GM10248 (cell line): ENCODE data around the gene ARHGAP23.
"Not testable (repeated sequence)": the region's sequence is repeated elsewhere in the genome, so short reads cannot be mapped to it uniquely, and the experiment has no call there.

ENCODE experiments used
- CTCF ChIA-PET: fragments of 300-600 bp; sonication (Branson Sonifier 250); formaldehyde crosslinking; extraction: SDS; loops from one replicate; lab custom pipeline; 2021; ENCODE audit warnings: antibody characterized with exemption; lab: Yijun Ruan, JAX
- POLR2A ChIA-PET: fragments of 350-650 bp; sonication (Branson Sonifier 250); formaldehyde crosslinking; extraction: SDS; loops from one replicate; lab custom pipeline; 2020; ENCODE audit warnings: antibody characterized with exemption; lab: Yijun Ruan, JAX
- DNase-seq: peaks from one replicate; pipeline ENCODE4 v3.0.0; 2012; ENCODE audit errors: extremely low spot score
- TF ChIP-seq, protein P1 (sequence below): IDR thresholded peaks from 2 replicates; pipeline ENCODE4 v1.5.1; 2012; ENCODE audit warnings: mild to moderate bottlenecking, low read depth; ENCODE audit errors: extremely low read depth, missing control alignments, control extremely low read depth

ARHGAP23 gene

DNA sequence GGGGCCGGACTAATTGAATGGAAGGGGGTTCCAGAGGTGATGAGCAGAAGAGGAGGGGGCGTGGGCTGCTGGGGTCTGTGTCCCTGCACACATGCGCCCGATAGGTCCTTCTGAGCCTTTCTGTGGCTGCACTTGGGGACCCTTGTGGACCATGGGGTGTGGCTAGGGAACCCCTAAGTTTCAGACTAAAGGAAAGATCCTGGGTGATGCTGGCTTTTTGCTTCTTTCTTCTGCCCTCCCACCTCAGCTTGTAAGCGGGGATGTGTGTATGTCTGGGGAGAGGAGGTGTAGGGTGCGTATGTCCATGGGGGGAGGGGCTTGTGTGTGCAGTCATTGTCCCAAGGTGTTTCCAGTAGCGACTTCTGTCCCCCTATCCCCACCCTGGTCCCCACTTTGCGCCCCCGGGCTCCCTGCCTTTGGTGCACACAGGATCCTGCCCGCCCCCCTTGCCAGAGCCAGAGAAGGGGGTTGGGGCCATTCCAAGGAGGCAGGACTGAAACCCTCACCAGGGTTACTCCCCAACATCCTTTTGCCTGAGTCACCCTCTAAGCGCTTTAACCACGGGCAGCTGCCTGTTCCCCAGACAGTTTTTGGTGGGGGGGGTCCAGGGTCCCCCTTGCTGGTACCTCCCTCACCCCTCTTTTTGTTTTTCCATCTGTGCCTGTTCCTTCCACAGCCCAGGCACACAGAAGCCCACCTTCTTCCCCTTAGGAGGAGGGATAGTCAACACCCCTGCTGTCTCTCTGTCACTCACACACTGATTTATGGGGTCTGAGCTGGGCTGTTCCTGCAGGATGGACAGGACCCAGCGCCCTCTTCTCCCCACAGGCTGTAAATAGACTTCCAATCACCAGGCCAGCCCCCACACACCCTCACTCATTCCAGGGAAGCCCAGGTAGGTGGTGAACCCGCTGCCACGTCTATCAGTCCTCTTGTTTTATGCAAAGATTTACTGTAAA lies 83.2 kb downstream of the ARHGAP23 start:
- ChIA-PET POLR2A (no interaction called here), CTCF (no interaction called here)
- TF ChIP-seq, protein P1, sequence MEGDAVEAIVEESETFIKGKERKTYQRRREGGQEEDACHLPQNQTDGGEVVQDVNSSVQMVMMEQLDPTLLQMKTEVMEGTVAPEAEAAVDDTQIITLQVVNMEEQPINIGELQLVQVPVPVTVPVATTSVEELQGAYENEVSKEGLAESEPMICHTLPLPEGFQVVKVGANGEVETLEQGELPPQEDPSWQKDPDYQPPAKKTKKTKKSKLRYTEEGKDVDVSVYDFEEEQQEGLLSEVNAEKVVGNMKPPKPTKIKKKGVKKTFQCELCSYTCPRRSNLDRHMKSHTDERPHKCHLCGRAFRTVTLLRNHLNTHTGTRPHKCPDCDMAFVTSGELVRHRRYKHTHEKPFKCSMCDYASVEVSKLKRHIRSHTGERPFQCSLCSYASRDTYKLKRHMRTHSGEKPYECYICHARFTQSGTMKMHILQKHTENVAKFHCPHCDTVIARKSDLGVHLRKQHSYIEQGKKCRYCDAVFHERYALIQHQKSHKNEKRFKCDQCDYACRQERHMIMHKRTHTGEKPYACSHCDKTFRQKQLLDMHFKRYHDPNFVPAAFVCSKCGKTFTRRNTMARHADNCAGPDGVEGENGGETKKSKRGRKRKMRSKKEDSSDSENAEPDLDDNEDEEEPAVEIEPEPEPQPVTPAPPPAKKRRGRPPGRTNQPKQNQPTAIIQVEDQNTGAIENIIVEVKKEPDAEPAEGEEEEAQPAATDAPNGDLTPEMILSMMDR = no peak
- no peak for DNase-seq

DNA sequence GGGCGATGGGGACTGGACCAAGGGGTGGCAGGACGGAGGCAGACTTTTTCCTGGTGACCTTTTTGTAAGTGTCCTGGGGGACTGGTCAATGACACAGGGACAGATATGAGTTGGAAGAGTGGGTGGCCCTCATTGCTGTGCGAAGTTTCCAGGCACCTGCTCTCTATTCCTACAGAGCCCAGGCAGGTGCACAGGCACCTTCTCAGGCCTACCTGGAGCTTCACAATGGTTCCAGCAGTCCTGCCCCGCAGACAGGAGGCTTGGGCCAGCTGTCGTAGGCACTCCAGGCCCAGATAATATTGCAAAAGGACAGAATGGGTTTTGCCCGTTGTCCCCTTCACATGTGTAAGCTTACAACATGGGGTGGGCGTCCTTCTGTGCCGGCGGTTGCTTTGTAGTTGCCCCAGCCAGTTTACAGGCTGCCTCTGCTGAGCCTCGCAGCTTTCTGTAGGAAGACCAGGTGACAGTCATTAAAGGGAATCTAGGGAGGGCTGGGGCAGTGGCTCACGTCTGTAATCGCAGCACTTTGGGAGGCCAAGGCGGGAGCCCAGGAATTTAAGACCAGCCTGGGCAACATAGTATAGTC lies 84.3 kb downstream of the ARHGAP23 start:
- ChIA-PET POLR2A (no interaction called here), CTCF (interaction anchor here (1.2 to 1.4 kb wide), 2 partner anchors 20 to 163 kb away, joined by 3 to 4 read pairs; no protein-coding TSS in a partner anchor)
- DNase-seq = no peak
- TF ChIP-seq, protein P1 = no peak

DNA sequence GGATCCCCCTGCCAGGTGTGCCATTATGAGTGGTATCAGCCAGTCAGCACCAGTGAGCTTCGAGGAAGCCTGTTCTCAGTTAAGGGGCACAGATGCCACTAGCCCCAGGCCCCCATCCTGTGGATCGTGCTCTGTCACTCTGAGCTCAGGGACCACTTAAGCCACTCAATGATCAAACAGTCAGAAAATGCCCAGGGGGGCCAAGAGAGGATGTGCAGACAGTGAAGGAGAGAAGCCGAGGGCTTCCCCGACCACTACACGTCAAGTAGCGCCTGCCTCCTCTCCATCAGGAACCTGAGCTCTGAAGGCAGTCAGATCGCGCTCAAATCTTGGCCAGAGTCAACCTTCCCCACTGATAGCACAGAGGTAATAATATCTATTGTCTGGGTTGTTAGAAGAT lies 98.3 kb downstream of the ARHGAP23 start:
- CTCF ChIA-PET, DNase-seq, POLR2A ChIA-PET: not testable (repeated sequence)

DNA sequence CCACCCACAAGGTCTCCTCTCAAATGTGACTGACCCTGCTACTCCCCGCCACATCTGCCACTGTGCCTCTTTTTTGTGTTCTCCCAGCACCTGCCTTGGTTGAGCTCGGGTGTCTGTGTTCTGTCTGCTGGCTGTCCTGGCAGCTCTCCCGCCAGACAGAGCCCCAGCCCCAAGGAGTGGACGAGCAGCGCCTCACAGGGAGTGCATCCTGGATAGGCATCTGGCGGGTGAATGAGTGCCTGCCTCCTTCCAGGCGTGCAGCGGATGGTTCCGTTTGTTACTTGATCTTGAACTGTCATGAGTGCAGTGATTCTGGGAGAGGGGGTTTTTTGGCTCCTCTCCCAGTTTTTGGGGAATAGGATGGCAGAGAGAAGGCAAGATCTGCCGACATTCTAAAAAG lies 99.9 kb downstream of the ARHGAP23 start:
- DNase-seq, POLR2A ChIA-PET, CTCF ChIA-PET: not testable (repeated sequence)

DNA sequence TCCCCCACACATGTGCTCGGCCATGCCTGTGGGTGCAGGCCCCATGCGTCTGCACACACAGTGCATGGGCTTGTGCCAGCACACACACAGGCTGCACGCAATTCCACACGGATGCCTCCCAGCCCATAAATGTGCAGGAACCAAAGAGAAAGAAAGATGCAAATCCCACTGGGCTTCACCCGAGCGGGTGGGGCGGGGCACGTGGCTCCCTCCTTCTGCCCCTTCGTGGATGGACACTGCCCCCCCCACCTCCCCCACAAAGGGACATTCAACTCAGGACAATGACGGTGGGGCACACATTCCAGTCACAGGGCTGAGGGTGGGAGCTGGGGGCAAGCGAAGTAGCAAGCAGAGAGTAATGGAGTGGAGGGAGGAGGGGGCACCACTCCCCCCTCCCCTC lies 102.6 kb downstream of the ARHGAP23 start:
- POLR2A ChIA-PET, DNase-seq, CTCF ChIA-PET: not testable (repeated sequence)

DNA sequence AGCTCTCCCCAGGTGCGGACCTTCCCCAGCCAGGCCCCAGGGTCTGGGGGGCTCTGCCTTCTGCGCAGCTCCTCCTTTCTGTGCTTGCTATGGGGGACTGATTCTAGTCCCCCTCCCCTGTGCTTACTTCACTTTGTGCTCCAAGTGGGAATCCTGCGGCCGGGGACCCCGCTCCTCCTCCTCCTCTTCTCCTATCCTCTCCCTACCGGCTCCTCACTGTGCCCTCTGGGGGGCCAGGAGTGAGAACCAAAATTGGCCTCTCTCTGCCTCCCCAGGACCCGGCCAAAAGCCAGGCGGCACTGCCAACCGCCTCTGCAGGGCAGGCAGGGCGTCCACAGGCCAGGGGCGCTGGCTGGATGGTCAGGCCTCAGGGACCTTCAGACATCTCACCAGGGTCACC lies 103.5 kb downstream of the ARHGAP23 start:
- DNase-seq, CTCF ChIA-PET, POLR2A ChIA-PET: not testable (repeated sequence)

DNA sequence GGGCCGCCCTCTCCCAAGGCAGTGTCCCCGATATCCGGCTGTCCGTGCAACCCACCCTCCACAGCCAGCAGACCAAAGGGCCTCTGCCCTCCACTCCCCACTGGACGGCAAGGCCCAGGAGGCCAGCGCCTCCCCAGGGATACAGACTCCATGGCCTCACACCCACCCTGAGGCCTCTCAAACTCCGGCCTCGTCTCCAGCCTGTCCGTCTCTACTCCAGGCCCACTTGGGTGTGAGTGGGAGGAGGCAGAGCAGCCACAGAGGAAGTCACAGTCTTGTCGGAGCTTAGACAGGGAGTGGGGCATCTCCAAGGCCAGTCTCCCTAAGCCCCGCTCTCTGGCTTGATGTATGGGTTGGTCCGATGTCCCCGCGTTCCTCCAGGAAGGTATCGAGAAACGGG lies 104.2 kb downstream of the ARHGAP23 start:
- DNase-seq = no peak
- ChIA-PET POLR2A (no interaction called here), CTCF (no interaction called here)
- TF ChIP-seq, protein P1 = no peak

DNA sequence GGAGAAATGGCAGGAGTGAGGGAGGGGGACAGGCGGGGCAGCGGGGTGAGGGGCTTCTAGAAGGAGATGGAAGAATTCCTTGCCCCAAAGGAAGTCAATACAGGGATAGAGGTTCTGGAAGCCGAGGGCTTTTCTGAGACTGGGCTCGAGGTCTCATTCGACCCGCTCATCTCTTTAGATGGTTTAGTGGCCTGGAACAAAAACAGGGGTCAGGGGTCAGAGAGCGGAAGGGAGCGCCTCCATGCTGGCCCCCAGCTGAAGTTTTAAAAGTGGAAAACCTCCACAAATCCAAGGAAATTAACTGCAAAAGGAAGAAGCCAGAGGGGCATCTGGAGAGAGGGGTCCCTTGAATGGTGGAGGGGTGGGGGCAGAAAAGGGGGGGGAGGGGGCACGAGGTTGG lies 105.0 kb downstream of the ARHGAP23 start:
- TF ChIP-seq, protein P1 = no peak
- ChIA-PET POLR2A (no interaction called here), CTCF (no interaction called here)
- DNase-seq = no peak
